Activated CD4-positive, alpha-beta T cell treated with anti-CD3 and anti-CD28 coated beads for 24 hours (primary cell): Measurements from ENCODE around the gene NUCKS1.

Source experiments
- DNase-seq, 2 donors: peaks; one replicate each; pipeline ENCODE4 v3.0.0-alpha.2; 2020; ENCODE audit warnings: low read depth in 2 of 2

NUCKS1 gene

GRCh38 chr1:205700865-205701401, 49.0 kb downstream of the NUCKS1 start:
- no peak for DNase-seq

DNA sequence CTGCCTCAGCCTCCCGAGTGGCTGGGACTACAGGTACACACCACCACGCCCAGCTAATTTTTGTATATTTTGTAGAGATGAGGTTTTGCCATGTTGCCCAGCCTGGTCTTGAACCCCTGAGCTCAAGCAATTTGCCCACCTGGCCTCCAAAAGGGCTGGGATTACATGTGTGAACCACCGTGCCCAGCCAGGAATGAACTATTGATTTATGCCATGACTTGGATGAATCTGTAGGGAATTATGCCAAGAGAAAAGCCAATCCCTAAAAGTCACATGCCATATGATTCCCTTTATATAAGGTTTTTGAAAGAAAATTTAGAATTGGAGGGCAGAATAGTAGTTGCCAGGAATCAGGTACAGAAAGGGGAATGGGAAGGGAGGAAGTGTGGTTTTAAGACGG, 50.6 kb downstream of the NUCKS1 start:
- DNase-seq, result no peak

DNA sequence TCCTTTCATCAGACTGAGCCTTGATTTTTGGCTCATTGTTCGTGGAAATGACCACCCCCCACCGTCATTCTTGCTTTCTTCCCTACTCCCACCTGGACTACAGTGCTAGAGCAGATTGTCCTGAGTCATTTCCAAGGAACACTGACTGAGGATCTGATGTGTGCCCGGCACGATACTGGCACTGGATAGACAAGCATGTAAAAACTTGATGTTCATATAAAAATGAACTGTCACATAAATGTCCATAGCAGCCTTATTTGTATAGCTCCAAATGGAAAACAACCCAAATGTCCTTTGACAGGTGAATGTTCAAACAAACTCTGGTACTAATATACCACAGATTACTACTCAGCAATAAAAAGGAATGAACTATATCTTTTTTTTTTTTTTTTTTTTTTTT, 51.1 kb downstream of the NUCKS1 start:
- DNase-seq, result no peak

GRCh38 chr1:205693421-205693991, 56.5 kb downstream of the NUCKS1 start:
- no peak for DNase-seq

- DNase-seq, result no peak
These were observed 57.6 kb downstream of the NUCKS1 start for GRCh38 chr1:205692423-205692822.

DNA sequence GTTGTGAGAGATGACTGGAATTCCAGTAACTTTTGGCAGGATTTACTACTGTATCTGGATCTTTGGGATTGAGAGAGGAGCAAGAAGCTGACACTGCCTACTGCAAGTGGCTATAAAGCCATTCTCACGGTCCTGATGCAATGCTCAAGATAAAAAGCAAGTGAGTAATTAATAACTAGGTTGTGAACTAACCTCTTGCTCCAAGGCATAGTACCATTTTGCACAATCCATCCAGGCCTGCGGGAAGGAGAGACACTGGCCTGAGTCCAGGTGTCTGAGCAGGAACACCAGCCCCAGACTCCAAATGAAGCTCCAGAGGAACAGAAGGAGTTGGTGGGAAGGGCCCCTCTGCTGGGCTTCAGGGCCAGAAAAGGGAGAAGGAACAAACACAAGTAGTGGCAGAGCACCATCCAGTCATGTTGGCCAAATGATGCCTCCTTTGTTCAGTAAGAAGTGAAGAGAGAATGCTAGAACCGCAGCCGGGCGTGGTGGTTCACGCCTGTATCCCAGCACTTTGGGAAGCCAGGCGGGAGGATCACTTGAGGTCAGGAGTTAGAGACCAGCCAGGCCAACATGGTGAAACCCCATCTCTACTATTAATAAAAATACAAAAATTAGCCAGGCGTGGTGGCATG, 59.7 kb downstream of the NUCKS1 start:
- DNase-seq, result no peak

GRCh38 chr1:205689479-205689878, 60.5 kb downstream of the NUCKS1 start:
- no peak for DNase-seq

DNA sequence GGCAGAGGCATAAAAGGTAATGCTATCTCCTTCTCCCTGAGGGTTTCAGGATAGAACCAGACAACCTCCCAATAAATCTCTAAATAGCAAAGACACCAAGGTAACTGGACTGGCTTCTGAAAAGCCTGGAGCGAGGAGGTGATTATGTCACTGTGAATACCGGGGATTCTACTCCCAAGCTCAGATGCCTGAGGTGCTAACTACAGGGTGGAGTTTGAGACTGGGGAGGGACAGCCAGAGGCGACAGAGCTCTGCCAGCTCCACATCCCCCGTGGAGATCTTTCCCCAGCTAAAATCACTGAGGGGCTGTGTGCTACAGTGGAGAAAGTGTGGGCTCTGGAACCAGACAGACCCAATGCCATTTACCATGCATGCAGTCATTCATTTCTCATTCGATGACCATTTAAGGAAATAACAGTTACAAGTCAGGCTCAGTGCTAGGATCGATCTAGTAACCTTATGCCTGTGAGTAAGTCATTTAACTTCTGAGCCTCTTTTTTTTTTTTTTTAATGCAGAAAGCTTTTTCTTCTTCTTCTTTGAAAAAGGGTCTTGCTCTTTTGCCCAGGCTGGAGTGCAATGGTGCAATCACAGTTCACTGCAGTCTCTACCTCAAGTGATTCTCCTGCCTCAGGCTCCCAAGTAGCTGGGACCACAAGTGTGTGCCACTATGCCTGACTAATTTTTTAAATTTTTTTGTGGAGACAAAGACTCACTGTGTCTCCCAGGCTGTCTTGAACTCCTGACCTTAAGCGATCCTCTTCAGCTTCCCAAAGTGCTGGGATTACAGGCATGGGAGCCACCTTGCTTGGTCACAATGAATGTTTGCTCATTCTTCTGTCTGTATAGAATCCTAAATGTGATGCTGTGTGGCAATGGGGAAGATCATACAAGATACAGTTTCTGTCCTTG, 61.6 kb downstream of the NUCKS1 start:
- DNase-seq, result no peak

DNA sequence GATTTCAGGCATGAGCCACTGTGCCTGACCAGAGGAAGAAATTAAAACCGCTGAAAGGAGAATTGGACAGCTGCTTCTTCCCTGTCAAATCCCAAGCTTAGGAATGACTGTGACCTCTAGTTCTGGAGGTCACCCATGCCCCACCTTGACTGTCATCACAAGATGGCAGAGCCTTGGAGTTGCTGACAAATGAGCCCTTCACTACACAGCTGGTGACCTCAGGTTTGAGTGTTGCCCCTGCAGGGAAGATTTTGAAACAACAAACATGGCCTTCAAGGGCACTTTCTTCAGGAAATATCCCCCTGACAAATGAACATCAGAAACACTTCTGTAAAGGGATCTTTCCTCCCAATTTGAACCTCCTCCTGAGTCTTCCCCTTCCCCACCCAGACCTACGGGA, 62.7 kb downstream of the NUCKS1 start:
- no peak for DNase-seq

DNA sequence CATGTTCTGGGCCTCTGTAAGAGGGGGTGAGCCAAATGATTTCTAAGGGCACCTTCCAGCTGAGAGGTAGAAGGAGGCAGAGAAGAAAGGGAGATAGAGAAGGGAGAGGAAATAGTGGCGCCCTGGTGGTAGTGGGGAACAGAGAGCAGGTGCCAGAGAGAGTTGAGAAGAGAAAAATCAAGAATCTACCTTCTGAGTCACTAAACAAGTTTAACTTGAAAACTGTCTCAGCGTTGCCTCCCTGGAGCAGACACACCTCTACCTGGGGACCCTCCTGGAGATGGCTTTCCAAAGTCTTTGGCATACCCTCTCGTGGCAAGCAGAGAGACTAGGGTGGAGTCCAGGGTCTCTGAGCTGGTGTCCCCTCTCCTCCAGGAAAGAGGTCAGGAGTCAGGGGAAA, 68.6 kb downstream of the NUCKS1 start:
- no peak for DNase-seq

DNA sequence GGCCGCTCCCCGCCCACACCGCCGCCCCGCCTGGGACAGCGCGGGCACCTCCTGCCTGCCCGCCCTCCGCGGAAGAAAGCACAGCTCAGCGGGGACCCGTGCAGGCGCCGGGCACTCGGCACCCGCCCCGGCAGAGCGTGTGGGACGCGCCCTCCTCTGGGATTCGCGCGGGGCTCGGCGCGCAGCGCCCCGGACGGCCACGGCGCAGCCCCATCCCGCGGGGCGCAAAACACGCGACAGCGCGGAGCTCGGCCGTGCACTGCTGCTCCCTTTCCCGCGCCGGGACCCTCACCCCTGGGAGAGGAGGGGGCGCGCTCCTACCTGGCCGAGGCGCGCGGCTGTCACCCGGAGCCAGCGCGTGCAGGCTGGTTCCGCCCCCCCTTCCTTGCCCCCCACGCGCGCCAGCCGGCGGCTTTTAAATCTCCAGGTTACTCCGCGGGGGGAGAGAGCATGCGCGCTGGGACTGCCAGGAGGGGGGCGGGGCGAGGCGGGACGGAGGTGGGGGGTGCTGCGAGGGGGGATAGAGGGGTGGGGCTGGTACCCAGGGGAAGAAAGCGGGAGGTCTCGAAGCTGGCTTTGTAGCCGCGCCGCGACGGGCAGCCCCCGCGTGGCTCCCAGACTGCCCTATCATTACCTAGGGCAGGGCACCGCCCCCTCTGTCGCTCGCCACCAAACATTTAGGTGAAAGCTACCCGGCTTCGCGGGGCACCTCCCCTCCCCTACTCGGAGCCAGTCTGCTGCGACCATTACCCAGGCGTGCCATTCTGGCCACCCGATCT, 69.7 kb downstream of the NUCKS1 start, which contains the start of gene SLC45A3:
Gene SLC45A3 (minus strand): TSS at position 437 of the 779 bp plus-strand sequence. CDS start 15,853 bp downstream, outside the sequence.
- peak; percentile 18 to 20 for DNase-seq

- DNase-seq, result no peak
These were observed 71.5 kb downstream of the NUCKS1 start for GRCh38 chr1:205678286-205679111.

- DNase-seq, result no peak
These were observed 72.8 kb downstream of the NUCKS1 start for GRCh38 chr1:205677167-205677566.

- no peak for DNase-seq
These were observed 73.4 kb downstream of the NUCKS1 start for GRCh38 chr1:205676597-205676996.

GRCh38 chr1:205676002-205676401, 74.0 kb downstream of the NUCKS1 start:
- no peak for DNase-seq

DNA sequence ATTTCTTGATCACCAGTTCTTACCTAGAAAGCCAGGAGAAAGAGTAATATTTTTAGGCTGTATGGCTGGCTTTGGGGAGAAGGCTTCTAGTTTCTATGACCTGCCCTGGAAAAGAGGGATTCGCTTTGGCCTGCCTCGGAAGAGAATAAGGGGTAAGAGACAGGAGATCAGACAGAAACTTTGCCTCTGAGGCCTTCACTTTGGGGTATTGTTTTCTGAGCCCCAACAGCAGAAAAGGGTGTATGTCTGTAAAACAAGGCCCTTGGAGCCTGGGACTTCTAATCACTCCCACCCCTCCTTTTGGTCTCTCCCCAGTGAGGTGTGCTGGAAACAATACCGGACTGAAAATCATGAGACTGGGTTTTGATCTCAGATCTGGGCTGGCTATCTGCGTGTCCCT, 74.7 kb downstream of the NUCKS1 start:
- no peak for DNase-seq

GRCh38 chr1:205672970-205673369, 77.0 kb downstream of the NUCKS1 start:
- no peak for DNase-seq

- no peak for DNase-seq
These were observed 77.5 kb downstream of the NUCKS1 start for GRCh38 chr1:205672395-205672889.

GRCh38 chr1:205670611-205671430, 79.2 kb downstream of the NUCKS1 start:
- DNase-seq, result no peak

- no peak for DNase-seq
These were observed 79.9 kb downstream of the NUCKS1 start for GRCh38 chr1:205670150-205670446.
